Measurements from ENCODE around the gene ASH1L.

The ASH1L gene

DNA sequence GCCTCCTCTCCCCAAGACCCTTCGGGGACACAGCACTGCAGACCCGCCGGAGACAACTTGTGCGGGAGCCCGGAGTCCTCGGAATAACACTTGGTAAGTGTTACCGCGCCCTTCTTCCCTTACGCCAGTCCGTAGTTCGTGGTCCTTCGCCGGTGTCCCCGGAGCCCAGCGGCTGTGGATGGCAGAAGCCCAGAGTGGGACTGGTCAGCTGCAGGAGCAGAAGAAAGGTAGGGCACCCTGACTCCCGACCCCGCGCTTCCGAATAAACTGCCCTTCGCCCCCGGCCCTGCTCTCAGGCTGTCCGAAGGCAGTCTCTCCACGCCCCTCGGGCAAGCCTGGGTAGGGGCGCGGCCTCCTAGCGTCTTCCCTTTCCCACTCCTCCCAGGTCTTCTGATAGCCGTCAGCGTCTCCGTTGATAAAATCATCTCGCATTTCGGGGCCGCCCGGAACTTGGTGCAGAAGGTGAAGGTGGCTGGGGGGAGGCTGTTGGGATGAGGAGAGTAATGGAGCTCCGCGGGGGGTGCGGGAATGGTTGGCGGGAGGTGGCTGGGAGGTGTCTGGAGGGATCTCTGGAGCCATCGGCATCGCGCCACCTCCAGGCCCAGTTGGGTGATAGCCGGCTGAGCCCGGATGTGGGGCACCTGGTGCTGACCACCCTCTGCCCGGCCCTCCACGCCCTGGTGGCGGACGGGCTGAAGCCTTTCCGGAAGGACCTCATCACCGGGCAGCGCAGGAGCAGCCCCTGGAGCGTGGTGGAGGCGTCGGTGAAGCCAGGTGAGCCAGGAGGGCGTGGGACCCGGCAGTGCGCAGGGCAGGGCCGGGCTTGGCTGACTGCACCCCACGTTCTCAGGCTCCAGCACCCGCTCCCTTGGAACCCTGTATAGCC is 237.6 kb downstream of the ASH1L start:
- no peak for DNase-seq

DNA sequence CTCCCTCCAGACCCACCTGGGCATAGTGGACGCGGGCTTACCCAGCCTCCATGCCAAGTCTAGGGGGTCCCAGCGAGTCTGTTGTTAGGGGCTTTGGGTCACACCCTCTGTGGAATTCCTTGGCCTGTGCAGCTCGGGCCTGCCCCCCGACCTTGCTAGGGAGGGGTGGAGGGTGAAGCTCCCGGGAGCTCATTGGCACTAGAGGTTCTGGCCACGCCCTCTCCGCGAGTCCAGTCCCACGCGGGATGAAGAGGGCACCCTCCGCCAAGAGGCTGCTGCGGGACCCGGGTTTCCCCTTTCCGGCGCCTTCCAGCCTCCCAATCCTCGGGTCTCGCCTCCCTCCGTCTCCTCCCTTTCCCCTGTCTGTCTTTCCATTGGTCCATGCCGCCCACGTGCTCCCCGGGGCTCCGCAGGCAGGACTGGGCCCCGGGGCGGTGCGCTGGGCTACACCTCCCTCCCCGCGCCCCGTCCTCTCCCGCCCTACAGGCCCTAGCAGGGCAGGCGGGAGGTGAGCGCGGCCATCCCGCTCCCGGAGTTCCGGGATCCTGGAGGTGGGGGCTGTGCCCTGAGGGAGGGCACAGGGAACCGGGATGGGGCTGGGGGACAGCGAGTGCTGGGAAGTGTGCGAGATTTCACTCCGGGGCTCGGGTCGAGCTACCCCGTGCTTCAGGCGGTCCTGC is 238.4 kb downstream of the ASH1L start:
- peak; percentile 45 to 67 for DNase-seq

DNA sequence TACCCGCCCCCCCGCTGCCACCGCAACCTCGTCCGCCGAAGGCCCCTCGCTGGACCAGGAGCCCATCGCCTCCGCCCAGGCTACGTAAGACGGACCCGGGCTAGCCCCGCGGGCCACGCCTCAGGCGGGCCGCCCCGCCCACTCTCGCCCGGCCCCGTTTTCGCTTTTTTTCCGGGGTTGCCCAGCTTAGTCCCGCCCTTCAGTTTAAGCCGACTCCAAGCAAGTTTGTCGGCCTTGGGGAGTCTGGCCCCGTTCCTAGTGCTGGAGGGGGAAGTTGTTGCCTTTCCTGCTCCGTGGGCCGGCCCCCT is 238.9 kb downstream of the ASH1L start:
- no peak for DNase-seq

DNA sequence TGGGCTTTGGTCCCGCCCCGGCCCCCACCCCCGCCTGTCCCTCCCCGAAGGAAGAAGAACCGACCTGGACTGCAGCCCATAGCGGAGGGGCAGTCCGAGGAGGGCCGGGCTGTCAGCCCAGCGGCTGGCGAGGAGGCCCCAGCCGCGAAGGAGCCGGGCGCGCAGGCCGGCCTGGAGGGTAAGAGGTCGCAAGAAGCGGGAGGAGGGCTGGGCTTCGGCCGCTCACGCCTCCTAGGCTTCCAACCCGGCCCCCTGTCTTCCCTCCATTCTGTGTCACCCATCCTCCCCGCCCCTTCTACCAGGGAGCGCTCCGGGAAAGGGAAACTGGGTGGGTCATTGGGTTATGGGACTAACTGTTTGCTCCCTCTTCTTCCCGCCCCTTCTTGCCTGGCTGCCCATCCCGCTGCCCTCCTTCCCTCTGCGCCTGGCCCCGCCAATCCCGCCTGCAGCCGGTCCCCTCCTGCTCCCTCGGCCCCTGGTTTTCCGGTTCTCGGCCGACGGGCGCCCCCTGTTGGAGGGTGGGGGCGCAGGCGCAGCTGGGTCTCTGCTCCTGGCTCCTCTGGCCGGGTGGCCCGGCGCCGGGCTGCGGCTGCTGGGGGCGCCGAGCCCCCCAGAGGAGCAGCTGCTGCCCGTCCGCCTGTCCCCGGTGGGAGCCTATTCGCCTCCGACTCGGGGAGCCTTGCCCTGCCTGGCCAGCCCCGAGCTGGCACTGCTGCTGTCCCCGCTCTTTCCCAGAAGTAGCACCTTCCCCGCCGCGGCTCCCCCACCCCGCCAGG is 239.5 kb downstream of the ASH1L start:
- DNase-seq, result peak in 1 of 2 experiments; percentile 9

DNA sequence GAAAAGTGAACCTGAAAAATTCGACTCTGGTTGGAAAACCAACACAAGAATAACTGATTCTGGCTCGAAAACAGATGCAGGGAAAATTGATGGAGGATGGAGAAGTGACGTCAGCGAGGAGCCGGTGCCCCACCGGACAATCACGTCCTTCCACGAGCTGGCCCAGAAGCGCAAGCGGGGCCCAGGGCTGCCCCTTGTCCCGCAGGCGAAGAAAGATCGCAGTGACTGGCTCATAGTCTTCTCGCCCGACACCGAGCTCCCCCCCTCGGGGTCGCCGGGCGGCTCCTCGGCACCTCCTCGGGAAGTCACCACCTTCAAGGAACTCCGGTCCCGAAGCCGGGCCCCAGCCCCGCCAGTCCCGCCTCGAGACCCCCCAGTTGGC is 240.0 kb downstream of the ASH1L start:
- peak in 1 of 2 experiments; percentile 7 for DNase-seq

DNA sequence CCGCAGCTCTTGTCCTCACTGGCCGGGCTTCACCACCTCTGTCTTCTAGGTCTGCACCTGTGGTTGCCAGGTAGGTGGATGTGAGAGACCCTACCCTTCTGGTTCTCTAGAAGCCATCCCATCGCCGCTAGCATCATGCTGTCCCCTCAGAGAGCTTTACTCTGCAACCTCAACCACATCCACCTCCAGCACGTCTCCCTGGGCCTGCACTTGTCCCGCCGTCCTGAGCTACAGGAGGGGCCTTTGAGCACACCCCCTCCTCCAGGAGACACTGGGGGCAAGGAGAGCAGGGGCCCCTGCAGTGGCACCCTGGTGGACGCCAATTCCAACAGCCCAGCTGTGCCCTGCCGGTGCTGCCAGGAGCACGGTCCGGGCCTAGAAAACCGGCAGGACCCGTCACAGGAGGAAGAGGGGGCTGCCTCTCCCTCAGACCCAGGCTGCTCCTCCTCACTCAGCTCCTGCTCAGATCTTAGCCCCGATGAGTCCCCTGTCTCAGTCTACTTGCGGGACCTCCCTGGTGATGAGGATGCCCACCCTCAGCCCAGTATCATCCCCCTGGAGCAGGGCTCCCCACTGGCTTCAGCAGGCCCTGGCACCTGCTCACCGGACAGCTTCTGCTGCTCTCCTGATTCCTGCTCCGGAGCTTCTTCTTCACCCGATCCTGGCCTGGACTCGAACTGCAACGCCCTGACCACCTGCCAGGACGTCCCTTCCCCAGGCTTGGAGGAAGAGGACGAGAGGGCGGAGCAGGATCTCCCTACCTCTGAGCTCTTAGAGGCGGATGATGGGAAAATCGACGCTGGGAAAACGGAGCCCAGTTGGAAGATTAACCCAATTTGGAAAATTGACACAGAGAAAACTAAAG is 240.7 kb downstream of the ASH1L start:
- DNase-seq, result no peak

DNA sequence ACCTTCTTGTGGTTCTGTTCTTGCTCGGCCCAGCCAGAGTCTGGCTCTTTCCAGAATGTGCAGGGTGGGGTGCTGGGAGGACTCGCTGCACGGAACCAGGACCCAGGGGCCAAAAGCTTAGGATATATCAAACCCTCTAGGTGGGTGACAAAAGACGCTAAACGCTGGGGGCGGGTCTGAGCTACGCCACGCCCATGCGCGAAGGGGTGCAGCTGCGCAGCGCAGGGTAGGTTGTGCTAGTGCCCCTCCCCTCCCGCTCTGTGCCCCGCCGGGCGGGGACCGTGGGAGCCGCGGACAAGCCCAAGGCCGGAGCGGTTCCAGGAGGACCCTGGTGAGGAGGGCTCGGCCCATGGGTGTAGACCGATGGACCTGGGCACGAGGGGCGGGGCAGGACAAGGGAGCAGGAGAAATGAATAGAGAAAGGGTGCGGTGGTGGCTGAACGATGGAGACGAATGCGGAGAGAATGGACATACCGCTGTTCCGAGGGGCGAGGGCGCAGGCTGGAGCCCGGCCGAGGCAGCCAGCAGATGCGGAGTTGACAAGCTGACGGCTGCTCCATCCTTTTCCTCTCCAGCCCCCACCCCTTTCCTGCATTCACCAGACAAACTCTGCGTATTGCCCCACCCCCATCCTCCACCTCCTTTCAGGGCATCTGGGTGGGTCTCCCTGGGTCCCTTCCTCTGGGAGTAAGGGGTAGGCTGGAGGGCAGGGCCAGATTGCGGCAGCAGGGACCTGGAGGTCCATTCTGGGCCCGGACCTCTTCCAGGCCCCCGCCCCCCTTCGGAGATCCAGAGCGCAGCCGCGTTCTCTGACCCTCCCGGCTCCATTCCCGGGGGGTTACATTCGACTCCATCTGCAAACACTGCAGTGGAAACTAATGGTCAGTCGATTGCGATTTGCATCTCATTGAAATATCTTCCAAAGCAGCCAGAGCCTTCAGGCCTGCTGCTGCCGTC is 241.7 kb downstream of the ASH1L start, which contains the start of gene RUSC1:
Gene RUSC1, plus strand, starts transcription at position 234 of the 957 bp plus-strand sequence. CDS start 880 bp downstream, outside the sequence.
- DNase-seq, result peak; percentile 16 to 71

DNA sequence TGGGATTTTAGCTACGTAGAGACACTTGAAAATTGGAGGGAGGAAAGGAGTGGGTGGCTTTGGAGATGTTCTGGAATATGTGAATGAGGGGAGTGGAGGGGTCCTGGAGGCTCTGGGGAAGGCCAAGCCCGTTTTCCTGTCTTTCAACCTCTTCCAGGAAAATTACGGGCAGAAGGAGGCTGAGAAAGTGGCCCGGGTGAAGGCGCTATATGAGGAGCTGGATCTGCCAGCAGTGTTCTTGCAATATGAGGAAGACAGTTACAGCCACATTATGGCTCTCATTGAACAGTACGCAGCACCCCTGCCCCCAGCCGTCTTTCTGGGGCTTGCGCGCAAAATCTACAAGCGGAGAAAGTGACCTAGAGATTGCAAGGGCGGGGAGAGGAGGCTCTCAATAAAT is 242.4 kb downstream of the ASH1L start:
- DNase-seq, result no peak

DNA sequence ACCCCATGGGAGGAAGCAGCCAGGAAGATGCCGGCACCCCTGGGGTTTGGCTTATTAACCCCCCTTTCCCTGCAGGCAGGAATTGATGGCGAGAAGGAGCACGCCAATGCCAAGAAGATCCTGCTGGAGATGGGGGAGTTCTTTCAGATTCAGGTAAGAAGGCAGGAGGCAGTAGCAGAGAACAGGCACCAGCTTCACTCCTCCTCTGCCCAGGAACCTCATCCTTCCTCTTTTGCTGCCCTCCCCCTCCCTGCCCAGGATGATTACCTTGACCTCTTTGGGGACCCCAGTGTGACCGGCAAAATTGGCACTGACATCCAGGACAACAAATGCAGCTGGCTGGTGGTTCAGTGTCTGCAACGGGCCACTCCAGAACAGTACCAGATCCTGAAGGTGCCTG is 243.1 kb downstream of the ASH1L start:
- DNase-seq, result no peak

DNA sequence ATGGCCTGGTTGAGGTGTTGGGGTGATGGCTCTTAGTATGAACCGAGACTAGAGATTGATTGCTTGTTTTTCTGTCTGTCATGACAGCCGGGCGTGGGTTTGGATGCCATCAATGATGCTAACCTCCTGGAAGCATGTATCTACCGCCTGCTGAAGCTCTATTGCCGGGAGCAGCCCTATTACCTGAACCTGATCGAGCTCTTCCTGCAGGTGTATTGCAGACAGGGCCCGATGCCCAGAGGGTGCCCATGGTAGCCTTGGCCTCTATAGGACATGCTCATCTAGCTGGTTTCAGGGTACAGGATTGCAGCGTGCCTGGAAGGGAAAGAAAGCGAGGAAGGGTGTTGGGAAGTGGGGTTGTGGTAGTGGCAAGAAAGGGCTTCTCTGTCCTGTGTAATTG is 244.5 kb downstream of the ASH1L start:
- DNase-seq, result no peak

DNA sequence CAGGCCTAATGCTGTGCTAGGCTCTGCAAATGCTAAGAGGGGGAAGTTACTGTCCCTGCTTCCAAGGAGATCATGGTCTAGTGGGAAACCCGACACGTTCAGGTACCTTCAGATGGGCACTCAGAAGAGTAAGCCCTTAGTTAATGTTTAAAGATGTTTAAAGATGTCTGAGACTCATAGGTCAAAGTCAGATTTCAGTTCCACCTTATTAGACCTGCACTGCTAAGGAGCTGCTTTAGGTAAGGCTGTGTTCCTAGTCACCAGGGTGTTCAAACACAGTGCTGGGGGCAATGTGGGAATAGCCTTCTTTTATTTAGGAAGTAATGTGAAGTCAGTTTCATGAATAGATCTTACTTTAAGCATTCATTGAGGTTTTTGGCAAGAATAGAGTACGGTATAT is 245.7 kb downstream of the ASH1L start:
- no peak for DNase-seq

DNA sequence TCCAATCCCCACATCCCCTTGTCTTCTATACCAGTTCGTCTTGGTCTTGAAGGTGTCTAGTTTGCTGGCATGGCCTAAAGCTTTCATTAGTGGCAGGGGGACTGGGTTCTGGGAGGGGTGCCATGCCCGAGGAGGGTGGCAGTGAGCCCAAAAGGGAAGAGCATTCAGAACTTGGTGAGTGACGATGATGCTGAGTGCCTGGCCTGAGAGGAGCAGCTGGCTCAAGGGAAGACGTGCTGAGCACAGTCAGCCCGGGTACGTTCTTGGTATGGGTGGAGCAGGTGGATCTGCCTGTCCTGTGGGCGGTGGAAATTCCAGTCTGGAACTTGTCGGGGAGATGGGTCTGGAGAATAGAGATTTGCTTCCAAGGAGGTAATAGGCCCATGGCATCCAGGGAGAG is 249.3 kb downstream of the ASH1L start:
- no peak for DNase-seq

DNA sequence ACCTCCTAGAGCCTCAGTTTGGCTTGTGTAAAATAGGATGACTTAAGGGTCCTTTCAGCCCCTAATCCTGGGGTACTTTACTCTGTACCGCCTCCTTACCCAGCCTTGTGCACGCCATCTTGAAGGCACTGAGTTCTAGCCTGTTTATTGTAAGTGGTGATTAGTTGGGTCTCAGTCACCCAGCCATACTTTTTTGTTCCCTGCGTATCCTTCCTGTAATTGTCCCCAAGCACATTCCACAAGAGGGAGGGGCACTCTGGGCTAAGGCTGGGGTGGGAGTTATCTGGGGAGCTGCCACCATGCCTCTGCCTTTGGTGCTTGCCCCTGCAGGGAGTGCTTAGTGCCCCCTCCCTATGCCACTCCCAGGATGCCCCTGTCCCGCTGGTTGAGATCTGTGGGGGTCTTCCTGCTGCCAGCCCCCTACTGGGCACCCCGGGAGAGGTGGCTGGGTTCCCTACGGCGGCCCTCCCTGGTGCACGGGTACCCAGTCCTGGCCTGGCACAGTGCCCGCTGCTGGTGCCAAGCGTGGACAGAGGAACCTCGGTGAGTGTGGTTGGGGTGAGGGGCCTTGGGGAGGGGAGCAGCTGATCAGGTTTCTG is 253.1 kb downstream of the ASH1L start:
- DNase-seq, result no peak

DNA sequence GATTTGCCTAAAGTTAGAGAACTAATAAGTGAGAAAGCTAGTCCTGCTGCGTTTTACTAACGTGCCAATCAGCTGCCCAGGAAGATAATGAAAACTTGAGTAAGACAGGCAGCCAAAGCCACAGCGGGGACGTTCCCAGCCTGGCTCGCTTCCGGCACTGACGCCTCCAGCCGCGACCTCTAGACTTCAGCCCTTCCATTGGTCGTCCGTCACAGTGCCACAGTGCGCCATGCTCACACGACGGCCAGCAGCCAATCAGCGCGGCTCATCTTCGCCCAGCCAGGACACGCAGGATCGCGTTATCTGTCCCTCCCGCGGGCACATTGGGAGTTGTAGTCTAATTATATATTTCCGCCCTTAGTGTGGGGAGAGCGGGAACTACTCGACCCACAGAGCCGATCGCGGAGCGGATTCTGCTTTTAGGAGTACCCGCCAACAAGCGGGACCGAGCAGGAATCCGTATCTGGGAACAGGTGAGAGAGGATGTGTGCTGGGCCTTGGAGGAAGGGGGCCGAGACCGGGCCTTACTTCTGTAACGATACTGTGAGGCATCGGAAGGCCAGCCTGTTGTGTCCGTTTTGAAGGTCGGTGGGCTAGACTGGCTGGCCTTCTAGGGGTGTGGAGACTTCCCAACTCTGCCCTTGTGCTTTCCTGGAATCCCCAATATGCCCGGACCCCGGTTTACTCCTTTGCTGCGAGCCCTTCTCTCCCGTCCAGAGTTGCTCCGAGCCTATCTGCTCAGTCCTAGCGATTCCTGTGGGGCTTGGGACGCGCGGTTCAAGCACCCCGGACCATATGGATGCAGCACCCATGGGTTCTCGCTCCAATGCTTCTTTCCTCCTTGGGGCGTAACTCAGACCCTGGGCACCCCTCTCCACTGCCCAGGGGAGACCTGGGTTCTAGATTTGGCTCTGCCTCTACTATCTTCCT is 253.8 kb downstream of the ASH1L start, which contains the start of gene FDPS:
Gene FDPS, plus strand, starts transcription at position 374 of the 930 bp plus-strand sequence. CDS start 924 bp downstream, outside the sequence.
- DNase-seq, result peak; percentile 97 to 99

DNA sequence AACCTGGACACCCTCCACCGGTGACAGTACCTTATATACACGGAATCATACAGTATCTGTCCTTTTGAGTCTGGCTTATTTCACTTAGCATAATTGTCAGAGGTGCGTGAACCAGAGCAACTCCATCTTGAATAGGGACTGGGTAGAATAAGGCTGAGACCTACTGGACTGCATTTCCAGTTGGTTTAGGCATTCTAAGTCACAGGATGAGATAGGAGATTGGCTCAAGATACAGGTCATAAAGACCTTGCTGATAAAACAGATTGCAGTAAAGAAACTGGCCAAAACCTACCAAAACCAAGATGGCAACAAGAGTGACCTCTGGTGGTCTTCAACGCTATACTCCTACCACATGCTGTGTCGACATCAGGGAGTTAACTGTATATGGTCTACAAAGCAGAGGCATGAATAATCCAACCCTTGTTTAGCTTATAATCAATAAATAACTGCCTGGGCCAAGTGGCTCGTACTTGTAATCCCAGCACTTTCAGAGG is 255.3 kb downstream of the ASH1L start:
- DNase-seq, result no peak

DNA sequence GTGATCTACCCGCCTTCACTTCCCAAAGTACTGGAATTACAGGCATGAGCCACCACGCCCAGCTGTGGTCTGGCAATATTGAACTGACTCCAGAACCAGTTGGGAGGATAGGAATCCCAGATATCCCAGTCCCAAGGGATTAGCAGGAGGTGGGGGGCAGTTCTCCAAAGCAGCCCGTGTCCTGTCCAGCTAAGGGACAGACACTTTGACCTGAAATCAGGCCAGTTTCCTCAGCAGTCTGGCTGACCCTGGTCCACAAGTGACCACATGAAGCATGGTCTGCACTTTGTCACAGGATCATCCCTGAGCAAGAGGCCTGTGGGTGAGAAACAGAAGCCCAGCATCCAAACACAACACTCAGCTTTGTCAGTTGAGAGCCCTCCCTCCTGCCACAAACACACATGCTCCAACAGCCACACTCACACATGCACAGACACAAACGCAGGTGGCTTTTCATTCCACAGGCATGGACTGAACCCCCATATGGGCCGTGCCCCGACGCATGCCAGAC is 256.7 kb downstream of the ASH1L start:
- no peak for DNase-seq

DNA sequence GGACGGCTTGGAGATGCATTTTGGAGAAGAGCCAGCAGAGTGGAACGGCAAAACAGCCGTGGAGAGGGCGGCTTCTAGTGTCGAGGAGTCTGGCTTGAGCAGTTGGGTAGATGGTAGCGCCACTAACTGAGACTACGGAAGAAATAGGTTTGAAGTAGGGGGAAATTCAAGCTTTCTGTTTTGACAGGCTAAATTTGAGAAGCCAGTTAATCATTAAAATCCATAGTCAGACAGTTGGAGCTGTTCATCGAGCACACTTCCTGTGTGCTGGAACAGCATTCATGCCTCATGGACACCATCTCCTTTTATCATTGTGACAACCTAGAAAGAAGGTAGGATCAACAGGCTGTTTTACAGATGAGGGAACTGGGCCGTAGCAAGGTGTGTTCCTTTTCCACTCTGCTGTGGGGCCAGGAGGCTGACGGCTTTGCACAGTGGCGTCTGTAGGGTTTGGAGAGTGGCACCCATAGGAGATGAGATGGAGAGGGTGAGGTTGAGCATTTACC is 258.0 kb downstream of the ASH1L start:
- no peak for DNase-seq

DNA sequence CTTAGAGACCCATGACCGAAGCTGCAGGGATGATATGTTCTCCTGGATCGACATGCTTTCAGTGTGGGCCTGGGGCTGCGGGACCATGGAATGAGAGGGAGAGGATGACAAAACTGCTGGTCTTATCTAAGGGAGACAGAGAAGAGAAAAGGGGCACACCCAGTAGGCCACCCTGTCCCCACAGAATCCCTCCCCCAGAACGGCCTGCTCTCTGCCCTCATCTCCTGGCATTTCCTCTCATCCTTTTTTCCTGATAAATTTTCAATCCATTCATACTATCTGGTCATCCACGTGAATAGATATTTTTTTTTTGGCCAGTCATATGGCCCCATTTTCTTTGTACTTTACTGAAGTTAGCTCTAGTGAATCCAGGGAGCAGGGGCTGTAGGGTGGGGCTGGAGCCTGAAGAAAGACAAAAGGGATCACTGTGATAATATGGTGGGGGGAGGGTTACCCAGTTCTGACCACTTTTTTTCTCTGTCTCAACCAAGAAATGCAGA is 261.2 kb downstream of the ASH1L start, which contains the start of gene PKLR:
Gene PKLR, minus strand, starts transcription at position 97 of the 500 bp plus-strand sequence. Its CDS starts 43 bp downstream, at position 54.
- no peak for DNase-seq
